ENCODE results near the gene AGRN.

Gene AGRN

GRCh38 chr1:1035291-1035943 is 15.5 kb downstream of the AGRN start:
- no peak for DNase-seq (ENCODE audit: low read depth in 3 of 3)

- DNase-seq (ENCODE audit: low read depth in 3 of 3), result no peak
These were observed 17.7 kb downstream of the AGRN start for GRCh38 chr1:1037366-1038327.

GRCh38 chr1:1038694-1039093 is 18.8 kb downstream of the AGRN start:
- DNase-seq (ENCODE audit: low read depth in 3 of 3), result no peak

- no peak for DNase-seq (ENCODE audit: low read depth in 3 of 3)
These were observed 19.4 kb downstream of the AGRN start for GRCh38 chr1:1039145-1039910.

- peak; percentile 61 to 78 (median 65) for DNase-seq (ENCODE audit: low read depth in 3 of 3)
These were observed 20.4 kb downstream of the AGRN start for GRCh38 chr1:1040004-1040991.

- no peak for DNase-seq (ENCODE audit: low read depth in 3 of 3)
These were observed 21.2 kb downstream of the AGRN start for GRCh38 chr1:1041092-1041523.

GRCh38 chr1:1041873-1042272 is 22.0 kb downstream of the AGRN start:
- DNase-seq (ENCODE audit: low read depth in 3 of 3), result no peak

- no peak for DNase-seq (ENCODE audit: low read depth in 3 of 3)
These were observed 22.9 kb downstream of the AGRN start for GRCh38 chr1:1042835-1043234.

- no peak for DNase-seq (ENCODE audit: low read depth in 3 of 3)
These were observed 23.5 kb downstream of the AGRN start for GRCh38 chr1:1043411-1043810.

GRCh38 chr1:1043921-1044320 is 24.0 kb downstream of the AGRN start:
- DNase-seq (ENCODE audit: low read depth in 3 of 3), result no peak

GRCh38 chr1:1044455-1045078 is 24.6 kb downstream of the AGRN start:
- no peak for DNase-seq (ENCODE audit: low read depth in 3 of 3)

GRCh38 chr1:1045129-1045528 is 25.2 kb downstream of the AGRN start:
- no peak for DNase-seq (ENCODE audit: low read depth in 3 of 3)

GRCh38 chr1:1046243-1046642 is 26.3 kb downstream of the AGRN start:
- DNase-seq (ENCODE audit: low read depth in 3 of 3), result no peak

GRCh38 chr1:1046767-1047166 is 26.8 kb downstream of the AGRN start:
- DNase-seq (ENCODE audit: low read depth in 3 of 3), result no peak

- no peak for DNase-seq (ENCODE audit: low read depth in 3 of 3)
These were observed 27.5 kb downstream of the AGRN start for GRCh38 chr1:1047407-1047806.

- no peak for DNase-seq (ENCODE audit: low read depth in 3 of 3)
These were observed 28.0 kb downstream of the AGRN start for GRCh38 chr1:1047963-1048362.

- no peak for DNase-seq (ENCODE audit: low read depth in 3 of 3)
These were observed 28.8 kb downstream of the AGRN start for GRCh38 chr1:1048765-1049164.

- no peak for DNase-seq (ENCODE audit: low read depth in 3 of 3)
These were observed 29.6 kb downstream of the AGRN start for GRCh38 chr1:1049318-1050165.

- DNase-seq (ENCODE audit: low read depth in 3 of 3), result no peak
These were observed 30.7 kb downstream of the AGRN start for GRCh38 chr1:1050577-1051052.

Data from stimulated activated CD4-positive, alpha-beta T cell treated with anti-CD3 and anti-CD28 coated beads, TNF-alpha, amount 100 ng/mL, for 48 hours (primary cell).